H1 (cell line): Measurements from ENCODE around the gene GRK3.

Source experiments
- EZH2 ChIP-seq: fragments of 200-600 bp; sonication (generic); IDR thresholded peaks from 2 replicates; pipeline ENCODE4 v1.7.1; 2012; ENCODE audit warnings: low read depth, mild to moderate bottlenecking, moderate library complexity, low read length, inconsistent platforms; ENCODE audit not compliant: severe bottlenecking
- GABPA ChIP-seq: IDR thresholded peaks from 2 replicates; pipeline ENCODE4 v1.6.1; 2011; ENCODE audit warnings: mild to moderate bottlenecking, low read length, moderate library complexity, borderline replicate concordance; ENCODE audit not compliant: insufficient read depth
- JUN ChIP-seq: IDR thresholded peaks from 2 replicates; pipeline ENCODE4 v1.6.1; 2011; ENCODE audit warnings: low read depth, mild to moderate bottlenecking, improper control_type of control experiment, low read length
- KDM1A ChIP-seq: fragments of 200-600, 300-600 bp; sonication (generic); IDR thresholded peaks from 2 replicates; pipeline ENCODE4 v1.7.1; 2016; ENCODE audit warnings: mild to moderate bottlenecking, low read length, borderline replicate concordance
- NRF1 ChIP-seq: IDR thresholded peaks from 2 replicates; pipeline ENCODE4 v1.6.1; 2011; ENCODE audit warnings: mild to moderate bottlenecking, low read depth, low read length, improper control_type of control experiment
- POLR2A ChIP-seq, 2 experiments: IDR thresholded peaks; 1 replicate in 1 of 2; 2 replicates in 1 of 2; pipeline ENCODE4 v1.6.1; 2011; ENCODE audit warnings: low read depth in 2 of 2, low read length in 2 of 2, mild to moderate bottlenecking in 2 of 2; ENCODE audit errors: control extremely low read depth in 1 of 2
- POLR2AphosphoS5 ChIP-seq: IDR thresholded peaks from 2 replicates; pipeline ENCODE4 v1.6.1; 2011; ENCODE audit warnings: low read depth, low read length
- RXRA ChIP-seq: IDR thresholded peaks from 2 replicates; pipeline ENCODE4 v1.6.1; 2011; ENCODE audit warnings: low read depth, mild to moderate bottlenecking, low read length, moderate library complexity; ENCODE audit not compliant: insufficient read depth
- SP2 ChIP-seq: IDR thresholded peaks from 2 replicates; pipeline ENCODE4 v1.6.1; 2012; ENCODE audit warnings: mild to moderate bottlenecking, low read length, inconsistent platforms
- SRF ChIP-seq: IDR thresholded peaks from 2 replicates; pipeline ENCODE4 v1.6.1; 2011; ENCODE audit warnings: mild to moderate bottlenecking, low read depth, low read length, moderate library complexity
- TF ChIP-seq, protein P1 (sequence below), 3 experiments: IDR thresholded peaks; 1 replicate in 2 of 3; 2 replicates in 1 of 3; pipeline versions ENCODE4 v1.5.1 to v1.6.1; 2011; ENCODE audit warnings: low read length in 3 of 3, mild to moderate bottlenecking in 3 of 3, inconsistent platforms in 2 of 3, low read depth in 1 of 3, moderate library complexity in 1 of 3; ENCODE audit not compliant: insufficient read depth in 1 of 3; ENCODE audit errors: control extremely low read depth in 1 of 3

GRCh38 chr22:25574736-25575135 lies 10.3 kb downstream of the GRK3 start:
- no peak for TF ChIP-seq EZH2
- TF ChIP-seq, protein P1, sequence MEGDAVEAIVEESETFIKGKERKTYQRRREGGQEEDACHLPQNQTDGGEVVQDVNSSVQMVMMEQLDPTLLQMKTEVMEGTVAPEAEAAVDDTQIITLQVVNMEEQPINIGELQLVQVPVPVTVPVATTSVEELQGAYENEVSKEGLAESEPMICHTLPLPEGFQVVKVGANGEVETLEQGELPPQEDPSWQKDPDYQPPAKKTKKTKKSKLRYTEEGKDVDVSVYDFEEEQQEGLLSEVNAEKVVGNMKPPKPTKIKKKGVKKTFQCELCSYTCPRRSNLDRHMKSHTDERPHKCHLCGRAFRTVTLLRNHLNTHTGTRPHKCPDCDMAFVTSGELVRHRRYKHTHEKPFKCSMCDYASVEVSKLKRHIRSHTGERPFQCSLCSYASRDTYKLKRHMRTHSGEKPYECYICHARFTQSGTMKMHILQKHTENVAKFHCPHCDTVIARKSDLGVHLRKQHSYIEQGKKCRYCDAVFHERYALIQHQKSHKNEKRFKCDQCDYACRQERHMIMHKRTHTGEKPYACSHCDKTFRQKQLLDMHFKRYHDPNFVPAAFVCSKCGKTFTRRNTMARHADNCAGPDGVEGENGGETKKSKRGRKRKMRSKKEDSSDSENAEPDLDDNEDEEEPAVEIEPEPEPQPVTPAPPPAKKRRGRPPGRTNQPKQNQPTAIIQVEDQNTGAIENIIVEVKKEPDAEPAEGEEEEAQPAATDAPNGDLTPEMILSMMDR (IDR thresholded peaks at IDR 0.05; ENCODE audit: control extremely low read depth in 1 of 3, insufficient read depth in 1 of 3, low read depth in 1 of 3, low read length in 3 of 3) = no peak
- no peak for TF ChIP-seq POLR2AphosphoS5
- no peak for TF ChIP-seq KDM1A
- no peak for TF ChIP-seq JUN
- no peak for TF ChIP-seq NRF1
- no peak for TF ChIP-seq SP2
- no peak for TF ChIP-seq GABPA
- no peak for TF ChIP-seq RXRA
- TF ChIP-seq POLR2A (IDR thresholded peaks at IDR 0.05; ENCODE audit: control extremely low read depth in 1 of 2, low read depth in 2 of 2, low read length in 2 of 2) = no peak
- no peak for TF ChIP-seq SRF
